Stimulated activated naive CD8-positive, alpha-beta T cell treated with anti-CD3 and anti-CD28 coated beads, Interleukin-15, Interleukin-2, amounts not matched to agents 100 ng/mL and 50 ng/mL, for 24 hours (primary cell): ENCODE results near the gene LAYN.

Experiments
- H3K27ac Mint-ChIP-seq: one replicate; pipeline ENCODE4 v1.8.0; 2021; ENCODE audit warnings: mild to moderate bottlenecking, mixed read lengths
- H3K27me3 Mint-ChIP-seq: one replicate; pipeline ENCODE4 v1.8.0; 2021; ENCODE audit warnings: mixed read lengths
- H3K36me3 Mint-ChIP-seq: one replicate; pipeline ENCODE4 v1.8.0; 2021; ENCODE audit warnings: low read depth, mixed read lengths
- H3K4me1 Mint-ChIP-seq: one replicate; pipeline ENCODE4 v1.8.0; 2021; ENCODE audit warnings: low read depth, mixed read lengths
- H3K4me3 Mint-ChIP-seq: one replicate; pipeline ENCODE4 v1.8.0; 2021; ENCODE audit warnings: mild to moderate bottlenecking, mixed read lengths
- H3K9me3 Mint-ChIP-seq: one replicate; pipeline ENCODE4 v1.8.0; 2021; ENCODE audit warnings: mixed read lengths

The LAYN gene

GRCh38 chr11:111562692-111563389 is 22.3 kb downstream of the LAYN start:
- H3K27ac Mint-ChIP-seq = no peak overlapping the region
- H3K9me3 Mint-ChIP-seq = no peaks in the 10 kb centered on the region
- no peak overlapping the region for H3K4me3 Mint-ChIP-seq
- H3K36me3 Mint-ChIP-seq = no peaks in the 10 kb centered on the region
- no peaks in the 10 kb centered on the region for H3K27me3 Mint-ChIP-seq
- no peaks in the 10 kb centered on the region for H3K4me1 Mint-ChIP-seq

GRCh38 chr11:111565114-111565720 is 24.7 kb downstream of the LAYN start:
- Mint-ChIP-seq H3K27me3 (no peaks in the 10 kb centered on the region), H3K36me3 (no peaks in the 10 kb centered on the region), H3K4me3 (no peak overlapping the region), H3K27ac (no peak overlapping the region), H3K9me3 (no peaks in the 10 kb centered on the region), H3K4me1 (no peaks in the 10 kb centered on the region)

GRCh38 chr11:111566324-111566723 is 25.8 kb downstream of the LAYN start:
- peaks cover 3% of the 10 kb centered on the region for H3K27me3 Mint-ChIP-seq
- no peaks in the 10 kb centered on the region for H3K9me3 Mint-ChIP-seq
- no peaks in the 10 kb centered on the region for H3K36me3 Mint-ChIP-seq
- no peak overlapping the region for H3K27ac Mint-ChIP-seq
- H3K4me3 Mint-ChIP-seq = no peak overlapping the region
- no peaks in the 10 kb centered on the region for H3K4me1 Mint-ChIP-seq

GRCh38 chr11:111569476-111569875 is 29.0 kb downstream of the LAYN start:
- peaks cover 4% of the 10 kb centered on the region for H3K27me3 Mint-ChIP-seq
- no peaks in the 10 kb centered on the region for H3K4me1 Mint-ChIP-seq
- no peaks in the 10 kb centered on the region for H3K36me3 Mint-ChIP-seq
- no peak overlapping the region for H3K4me3 Mint-ChIP-seq
- H3K27ac Mint-ChIP-seq = no peak overlapping the region
- no peaks in the 10 kb centered on the region for H3K9me3 Mint-ChIP-seq

- Mint-ChIP-seq H3K27me3 (peaks cover 4% of the 10 kb centered on the region), H3K9me3 (no peaks in the 10 kb centered on the region), H3K4me1 (peaks cover 5% of the 10 kb centered on the region), H3K36me3 (no peaks in the 10 kb centered on the region), H3K4me3 (no peak overlapping the region), H3K27ac (no peak overlapping the region)
Observed at GRCh38 chr11:111570796-111571195, 30.3 kb downstream of the LAYN start.

GRCh38 chr11:111571829-111572501 is 31.4 kb downstream of the LAYN start:
- Mint-ChIP-seq H3K9me3 (no peaks in the 10 kb centered on the region), H3K36me3 (no peaks in the 10 kb centered on the region), H3K27ac (no peak overlapping the region), H3K4me1 (peaks cover 5% of the 10 kb centered on the region), H3K4me3 (no peak overlapping the region), H3K27me3 (peaks cover 4% of the 10 kb centered on the region)

- H3K27ac Mint-ChIP-seq = no peak overlapping the region
- H3K4me3 Mint-ChIP-seq = no peak overlapping the region
- peaks cover 4% of the 10 kb centered on the region for H3K27me3 Mint-ChIP-seq
- H3K4me1 Mint-ChIP-seq = peaks cover 5% of the 10 kb centered on the region
- no peaks in the 10 kb centered on the region for H3K36me3 Mint-ChIP-seq
- no peaks in the 10 kb centered on the region for H3K9me3 Mint-ChIP-seq
Observed at GRCh38 chr11:111572581-111572980, 32.1 kb downstream of the LAYN start.

GRCh38 chr11:111573821-111574249 is 33.3 kb downstream of the LAYN start:
- H3K9me3 Mint-ChIP-seq = no peaks in the 10 kb centered on the region
- H3K4me1 Mint-ChIP-seq = peaks cover 5% of the 10 kb centered on the region
- peaks cover 4% of the 10 kb centered on the region for H3K27me3 Mint-ChIP-seq
- no peaks in the 10 kb centered on the region for H3K36me3 Mint-ChIP-seq
- no peak overlapping the region for H3K4me3 Mint-ChIP-seq
- no peak overlapping the region for H3K27ac Mint-ChIP-seq

- H3K9me3 Mint-ChIP-seq = no peaks in the 10 kb centered on the region
- no peak overlapping the region for H3K27ac Mint-ChIP-seq
Observed at GRCh38 chr11:111574373-111575225, 34.1 kb downstream of the LAYN start.

GRCh38 chr11:111575740-111576139 is 35.2 kb downstream of the LAYN start:
- peaks cover 4% of the 10 kb centered on the region for H3K27me3 Mint-ChIP-seq
- H3K4me1 Mint-ChIP-seq = peaks cover 5% of the 10 kb centered on the region
- H3K9me3 Mint-ChIP-seq = no peaks in the 10 kb centered on the region
- no peaks in the 10 kb centered on the region for H3K36me3 Mint-ChIP-seq
- H3K27ac Mint-ChIP-seq = no peak overlapping the region
- no peak overlapping the region for H3K4me3 Mint-ChIP-seq

More at GRCh38 chr11:111574373-111575225, 34.1 kb downstream of the LAYN start:
- Mint-ChIP-seq H3K27me3 (peaks cover 4% of the 10 kb centered on the region), H3K4me3 (no peak overlapping the region), H3K4me1 (peaks cover 5% of the 10 kb centered on the region), H3K36me3 (no peaks in the 10 kb centered on the region)

- H3K4me3 Mint-ChIP-seq = no peak overlapping the region
- no peaks in the 10 kb centered on the region for H3K36me3 Mint-ChIP-seq
- no peaks in the 10 kb centered on the region for H3K9me3 Mint-ChIP-seq
- peaks cover 5% of the 10 kb centered on the region for H3K4me1 Mint-ChIP-seq
- H3K27ac Mint-ChIP-seq = no peak overlapping the region
- H3K27me3 Mint-ChIP-seq = no peaks in the 10 kb centered on the region
Observed at GRCh38 chr11:111577821-111578220, 37.3 kb downstream of the LAYN start.

GRCh38 chr11:111581341-111581740 is 40.8 kb downstream of the LAYN start:
- Mint-ChIP-seq H3K27ac (no peak overlapping the region), H3K4me1 (no peaks in the 10 kb centered on the region), H3K36me3 (no peaks in the 10 kb centered on the region)

GRCh38 chr11:111582163-111582562 is 41.6 kb downstream of the LAYN start:
- H3K4me3 Mint-ChIP-seq = no peak overlapping the region
- no peaks in the 10 kb centered on the region for H3K9me3 Mint-ChIP-seq
- no peak overlapping the region for H3K27ac Mint-ChIP-seq
- H3K4me1 Mint-ChIP-seq = no peaks in the 10 kb centered on the region
- H3K27me3 Mint-ChIP-seq = no peaks in the 10 kb centered on the region
- H3K36me3 Mint-ChIP-seq = no peaks in the 10 kb centered on the region

More at GRCh38 chr11:111581341-111581740, 40.8 kb downstream of the LAYN start:
- Mint-ChIP-seq H3K4me3 (no peak overlapping the region), H3K27me3 (no peaks in the 10 kb centered on the region), H3K9me3 (no peaks in the 10 kb centered on the region)

- Mint-ChIP-seq H3K4me1 (no peaks in the 10 kb centered on the region), H3K27ac (no peak overlapping the region), H3K9me3 (no peaks in the 10 kb centered on the region), H3K36me3 (no peaks in the 10 kb centered on the region), H3K4me3 (no peak overlapping the region), H3K27me3 (no peaks in the 10 kb centered on the region)
Observed at GRCh38 chr11:111582881-111583280, 42.4 kb downstream of the LAYN start.

GRCh38 chr11:111585371-111585770 is 44.9 kb downstream of the LAYN start:
- H3K36me3 Mint-ChIP-seq = no peaks in the 10 kb centered on the region

More at GRCh38 chr11:111585371-111585770, 44.9 kb downstream of the LAYN start:
- Mint-ChIP-seq H3K27ac (no peak overlapping the region), H3K27me3 (no peaks in the 10 kb centered on the region), H3K4me3 (no peak overlapping the region), H3K4me1 (no peaks in the 10 kb centered on the region), H3K9me3 (no peaks in the 10 kb centered on the region)
